Muscle of arm (tissue), 12 donors: Measurements from ENCODE around the gene TMEM138. TPM values are rescaled to one million over a fixed set of nuclear protein-coding genes. Genes with fewer than 3 reads are reported as not detected.
A peak's percentile ranks its signal among the peaks of the same experiment; 100 is the strongest.

ENCODE experiments used
- DNase-seq: peaks from one replicate; pipeline ENCODE4 v3.0.0-alpha.2; 2013
- polyA plus RNA-seq, 12 donors: library from polyadenylated mRNA; unstranded; fragments of 120-200 nt; gene quantifications; one replicate each; pipeline ENCODE4 v1.2.1, GENCODE V29; 2013; ENCODE audit not compliant: insufficient read length in 12 of 12

The TMEM138 gene
- polyA plus RNA-seq, 12 donors: 13.8 to 75.4 (median 23.4) TPM; not detected in 1

DNA sequence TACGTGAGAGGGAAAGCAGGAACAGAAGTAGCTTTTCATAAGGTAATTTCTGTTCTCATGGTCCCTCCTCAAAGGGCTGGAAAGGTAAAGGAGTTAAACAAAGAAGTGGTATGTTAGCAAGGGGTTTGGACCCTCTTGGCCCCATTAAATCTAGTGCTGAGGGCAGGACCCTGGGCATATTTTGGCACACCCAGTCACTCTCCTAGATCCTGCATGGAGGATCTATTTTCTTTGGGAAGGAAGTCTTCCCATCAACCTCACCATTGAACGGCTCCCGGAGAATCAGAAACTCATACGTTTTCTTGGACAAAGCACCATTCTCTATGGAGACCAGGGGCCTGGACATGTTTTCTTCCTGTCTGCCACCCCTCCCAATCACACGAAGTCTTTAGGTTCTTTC lies 41.9 kb downstream of the TMEM138 start:
- no peak for DNase-seq

DNA sequence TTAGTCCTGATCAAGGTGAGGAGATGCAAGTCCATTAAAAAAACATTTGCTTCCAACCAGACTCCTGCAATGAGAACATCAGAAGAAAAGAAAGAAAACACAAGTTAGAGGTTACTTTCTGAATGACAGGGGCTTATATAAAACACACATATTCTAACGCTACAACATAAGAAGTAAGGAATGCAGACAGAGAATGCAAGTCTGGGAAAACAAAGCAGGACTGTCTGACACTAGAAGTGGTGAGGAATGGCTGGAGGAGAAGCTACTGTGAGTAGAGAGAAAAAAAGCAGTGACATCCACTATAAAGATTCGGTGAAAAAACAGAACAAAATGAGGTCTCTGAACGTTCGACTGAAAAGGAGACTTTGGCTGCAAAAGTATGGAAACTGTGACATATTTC lies 42.5 kb downstream of the TMEM138 start:
- DNase-seq: no peak

DNA sequence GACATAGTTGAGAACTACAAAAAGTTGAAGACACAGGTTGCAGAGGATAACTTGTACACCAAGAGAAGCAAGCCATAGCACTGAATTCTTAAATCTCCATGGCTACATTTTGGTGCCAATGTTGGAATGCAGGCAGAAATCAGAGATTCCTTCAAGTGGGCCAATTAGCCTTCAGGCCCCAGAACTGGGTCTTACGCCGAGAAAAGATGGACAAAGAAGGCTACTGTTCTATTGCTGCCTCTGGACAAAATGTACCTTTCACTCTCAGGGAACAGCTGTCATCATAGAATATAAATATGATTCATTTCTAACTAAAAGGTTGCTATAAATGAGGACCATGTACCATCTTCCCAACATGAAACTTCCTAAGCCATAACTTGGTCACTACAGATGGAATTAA lies 43.9 kb downstream of the TMEM138 start:
- DNase-seq: no peak

DNA sequence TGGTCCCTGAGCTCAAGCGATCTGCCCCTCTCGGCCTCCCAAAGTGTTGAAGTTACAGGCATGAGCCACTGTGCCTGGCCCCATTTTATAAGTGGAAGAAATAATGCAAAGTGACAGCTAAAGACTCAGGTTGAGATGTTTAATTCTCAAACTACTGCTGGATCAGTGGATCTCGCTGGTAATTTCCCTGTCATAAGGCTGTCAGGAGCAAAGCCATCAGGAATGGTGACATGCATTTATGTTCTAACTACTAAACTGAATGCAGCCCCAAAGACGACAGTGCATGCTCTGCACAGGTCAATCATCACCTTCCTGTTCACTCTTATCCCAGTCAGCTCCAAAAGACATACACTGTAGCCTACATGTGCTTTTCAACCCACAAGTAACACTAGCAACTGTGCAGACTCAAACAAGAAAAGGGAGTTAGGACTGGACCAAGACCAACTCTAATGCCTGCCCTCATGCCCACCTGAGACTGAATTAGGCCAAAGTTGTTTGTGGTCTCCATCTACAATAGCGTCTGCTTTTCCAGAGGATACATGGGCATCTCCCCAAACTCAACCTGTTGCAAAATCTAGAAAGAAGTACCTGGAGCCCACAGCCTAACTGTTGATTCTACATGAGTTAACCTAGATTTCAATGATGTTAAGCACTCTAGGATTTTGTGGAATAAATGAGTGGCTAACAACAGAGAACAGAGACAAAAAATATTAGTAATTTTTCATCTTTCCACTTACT lies 45.0 kb downstream of the TMEM138 start:
- no peak for DNase-seq

DNA sequence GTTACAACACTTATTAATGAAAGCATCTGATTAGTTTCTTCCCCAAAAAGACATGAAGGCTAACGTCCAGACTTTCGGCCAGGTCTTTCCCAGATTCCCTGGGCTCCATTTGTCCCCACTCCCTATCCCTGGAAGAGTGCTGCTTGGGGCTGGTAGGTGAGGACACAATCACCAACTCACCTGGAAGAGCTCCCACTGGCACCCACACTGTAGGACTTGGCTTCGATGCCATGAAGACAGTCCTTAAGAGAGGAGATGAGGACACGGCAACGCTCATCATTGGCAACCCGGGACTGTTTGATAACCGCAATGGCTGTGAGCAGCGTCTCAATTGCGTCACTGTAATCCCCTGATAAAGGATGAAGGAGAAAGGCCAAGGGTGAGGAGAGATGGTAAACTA lies 49.4 kb downstream of the TMEM138 start:
- DNase-seq: no peak

DNA sequence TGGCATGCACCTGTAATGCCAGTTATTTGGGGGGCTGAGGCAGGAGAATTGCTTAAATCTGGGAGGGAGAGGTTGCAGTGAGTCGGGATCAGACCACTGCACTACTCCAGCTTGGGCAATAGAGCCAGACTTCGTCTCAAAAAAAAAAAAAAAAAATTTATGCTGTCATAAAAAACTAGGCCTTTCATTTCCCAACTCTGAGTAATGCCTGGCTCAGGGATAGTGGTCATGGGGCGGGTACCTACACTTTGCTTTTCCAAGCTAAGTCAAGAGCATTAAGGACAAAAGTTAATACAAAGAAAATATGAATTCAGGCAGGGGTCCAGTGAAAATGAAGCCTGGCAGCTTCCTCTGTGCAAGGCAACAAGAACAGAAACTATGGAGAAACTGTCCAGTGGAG lies 51.3 kb downstream of the TMEM138 start:
- no peak for DNase-seq

DNA sequence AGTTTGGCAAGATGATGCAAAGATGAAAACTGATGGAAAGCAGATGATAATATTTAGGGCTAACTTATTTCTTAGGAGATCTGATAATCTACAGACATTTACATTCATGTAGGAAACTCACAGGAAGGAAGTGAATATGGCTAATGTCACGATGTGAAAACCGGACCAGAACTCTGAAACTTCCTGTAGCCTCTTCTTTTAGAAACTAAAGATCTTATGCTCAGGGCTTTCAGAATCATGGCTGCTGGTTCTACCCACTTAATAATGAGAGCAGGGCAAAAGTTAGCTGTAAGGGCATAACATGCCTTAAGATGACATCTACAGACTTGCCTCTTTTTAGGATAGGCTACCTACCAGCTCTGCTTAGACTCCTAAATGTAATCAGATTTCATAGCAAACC lies 52.4 kb downstream of the TMEM138 start:
- no peak for DNase-seq

DNA sequence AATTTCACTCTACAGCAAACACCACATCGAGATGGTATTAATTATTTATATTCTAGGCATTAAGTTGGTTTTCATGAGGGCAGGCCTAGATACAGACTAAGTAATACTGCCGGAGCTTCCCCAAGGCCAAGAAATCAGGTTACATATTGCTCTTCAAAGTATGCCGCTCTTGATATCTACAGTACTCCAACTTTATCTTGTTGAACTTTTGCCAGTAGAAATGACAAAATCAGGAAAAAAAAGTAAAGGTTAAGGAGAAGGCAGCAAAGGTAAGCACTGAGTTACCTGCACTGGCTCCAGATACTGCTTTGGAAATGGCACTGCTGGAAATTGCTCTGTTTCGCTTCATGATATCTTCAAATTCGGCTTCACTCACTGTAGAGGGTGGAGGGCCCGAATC lies 53.2 kb downstream of the TMEM138 start:
- no peak for DNase-seq

DNA sequence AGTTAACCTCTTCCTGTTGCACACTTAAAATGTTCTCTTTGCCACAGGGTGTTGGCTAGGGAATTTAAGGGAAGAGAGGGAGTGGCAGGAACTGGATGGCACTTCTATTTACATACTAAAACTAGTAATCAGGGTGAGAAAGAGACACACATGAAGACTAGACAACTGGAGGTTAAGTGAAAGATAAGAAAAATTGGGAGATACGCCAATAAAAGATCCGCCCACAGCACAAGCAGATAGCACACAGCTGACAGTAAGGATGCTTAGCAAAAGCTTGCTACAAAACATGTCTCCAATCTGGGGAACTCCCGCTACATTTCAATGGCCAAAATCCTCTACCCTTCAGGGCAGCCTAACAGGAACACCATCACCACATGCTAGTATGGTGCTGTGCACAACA lies 54.8 kb downstream of the TMEM138 start:
- DNase-seq: no peak

DNA sequence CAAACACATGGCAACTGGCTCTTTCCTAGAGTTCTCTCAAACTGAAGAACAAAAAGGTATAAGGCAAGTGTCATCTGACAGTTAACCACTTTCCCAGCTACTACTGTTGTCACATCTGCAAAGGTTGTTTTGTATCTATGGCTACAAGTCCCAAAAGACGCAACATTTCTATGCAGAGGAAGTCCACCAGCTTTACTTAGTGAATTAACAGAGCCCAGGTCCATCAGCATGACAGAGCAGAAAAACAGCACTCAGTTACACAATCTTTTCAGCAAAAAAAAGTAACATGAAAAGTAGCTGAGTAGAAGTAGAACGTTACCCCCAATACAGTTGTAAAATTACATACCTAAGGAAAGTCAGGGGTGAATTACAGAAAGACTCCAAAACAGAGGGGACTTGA lies 55.5 kb downstream of the TMEM138 start:
- DNase-seq: peak; percentile 30

DNA sequence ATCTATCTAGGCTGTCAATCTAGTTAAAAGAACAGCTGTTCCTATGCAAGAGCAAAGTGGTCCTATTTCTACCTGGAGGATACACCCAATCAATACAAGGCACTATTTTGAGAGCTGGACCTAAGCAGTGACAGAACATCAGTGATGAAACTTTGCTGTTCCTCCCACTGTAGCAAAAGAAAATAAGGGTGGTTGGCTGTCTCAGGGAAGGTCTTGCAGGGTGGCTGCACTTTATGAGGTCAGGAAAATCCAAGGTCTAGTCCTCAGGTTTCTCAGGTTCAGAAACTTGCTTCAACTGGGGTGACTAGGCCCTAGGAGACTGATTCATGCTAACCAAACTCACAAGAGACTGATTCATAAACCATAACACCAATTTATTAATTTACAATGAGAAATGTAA lies 56.0 kb downstream of the TMEM138 start:
- no peak for DNase-seq

Other genes starting within 250 kb of the TMEM138 start
- 10 to 100 TPM in 11 of 12 donors, not detected in 1; 13.3 to 21.1 (median 15.7) TPM for gene VPS37C, start 200.9 kb upstream of the TMEM138 start, polyA plus RNA-seq
- gene PGA3, start 158.9 kb upstream of the TMEM138 start, polyA plus RNA-seq: 1 to 10 TPM in 1 of 12 donors, under 1 TPM in 7, not detected in 4; 0.12 to 1.4 (median 0.37) TPM
- gene PGA4, start 140.0 kb upstream of the TMEM138 start, polyA plus RNA-seq: 1 to 10 TPM in 5 of 12 donors, under 1 TPM in 5, not detected in 2; 0.22 to 2.6 (median 1.2) TPM
- gene PGA5, start 121.2 kb upstream of the TMEM138 start, polyA plus RNA-seq: 1 to 10 TPM in 6 of 12 donors, under 1 TPM in 4, not detected in 2; 0.32 to 1.9 (median 1.1) TPM
- gene VWCE, start 67.1 kb upstream of the TMEM138 start, polyA plus RNA-seq: 1 to 10 TPM in 10 of 12 donors, not detected in 2; 3.5 to 9.0 (median 5.2) TPM
- gene DDB1, start 29.3 kb upstream of the TMEM138 start, polyA plus RNA-seq: 100 to 1,000 TPM; 158 to 355 (median 188) TPM
- 10 to 100 TPM in 11 of 12 donors, not detected in 1; 12.4 to 43.6 (median 18.2) TPM for gene TKFC, start 29.1 kb upstream of the TMEM138 start, polyA plus RNA-seq
- 10 to 100 TPM in 11 of 12 donors, not detected in 1; 13.4 to 37.7 (median 17.1) TPM for gene CYB561A3, start 492 bp upstream of the TMEM138 start, polyA plus RNA-seq
- 10 to 100 TPM in 11 of 12 donors, not detected in 1; 11.6 to 21.2 (median 16.0) TPM for gene TMEM216, start 30.2 kb downstream of the TMEM138 start, polyA plus RNA-seq
- 100 to 1,000 TPM in 1 of 12 donors, 10 to 100 TPM in 10, not detected in 1; 65.5 to 116 (median 74.9) TPM for gene CPSF7, start 67.6 kb downstream of the TMEM138 start, polyA plus RNA-seq
- 10 to 100 TPM in 11 of 12 donors, not detected in 1; 29.1 to 36.6 (median 30.4) TPM for gene SDHAF2, start 67.8 kb downstream of the TMEM138 start, polyA plus RNA-seq
- gene LRRC10B, start 146.4 kb downstream of the TMEM138 start, polyA plus RNA-seq: under 1 TPM in 8 of 12 donors, not detected in 4; 0.11 to 0.34 (median 0.16) TPM
- 10 to 100 TPM in 1 of 12 donors, 1 to 10 TPM in 10, not detected in 1; 2.0 to 12.0 (median 3.1) TPM for gene SYT7, start 218.7 kb downstream of the TMEM138 start, polyA plus RNA-seq